GM19467 (cell line): ENCODE measurements around the gene EOLA1.
"Not testable (repeated sequence)": the region's sequence is repeated elsewhere in the genome, so short reads cannot be mapped to it uniquely, and the experiment has no call there.

Experiments used
- ATAC-seq: cut with Tn5 transposase; IDR thresholded peaks from one replicate; pipeline ENCODE4 v1.9.1; 2021; ENCODE audit warnings: mild to moderate bottlenecking, moderate library complexity; ENCODE audit not compliant: unreplicated experiment

Gene EOLA1

GRCh38 chrX:149513825-149514428, 26.9 kb upstream of the EOLA1 start:
- ATAC-seq = no peak

- no peak for ATAC-seq
Measured at GRCh38 chrX:149515954-149516602, 24.7 kb upstream of the EOLA1 start.

- ATAC-seq = no peak
Measured at GRCh38 chrX:149516604-149517003, 24.2 kb upstream of the EOLA1 start.

- no peak for ATAC-seq
Measured at GRCh38 chrX:149517308-149517707, 23.5 kb upstream of the EOLA1 start.

- ATAC-seq = no peak
Measured at GRCh38 chrX:149518236-149518635, 22.6 kb upstream of the EOLA1 start.

GRCh38 chrX:149520636-149521277, 20.1 kb upstream of the EOLA1 start:
- not testable (repeated sequence) for ATAC-seq

GRCh38 chrX:149521438-149521837, 19.4 kb upstream of the EOLA1 start:
- ATAC-seq = no peak

- no peak for ATAC-seq
Measured at GRCh38 chrX:149522916-149523315, 17.9 kb upstream of the EOLA1 start.

- ATAC-seq = peak; percentile 95
Measured at GRCh38 chrX:149525389-149525788, 15.4 kb upstream of the EOLA1 start.

GRCh38 chrX:149525903-149526302, 14.9 kb upstream of the EOLA1 start:
- ATAC-seq = peak; percentile 45

- not testable (repeated sequence) for ATAC-seq
Measured at GRCh38 chrX:149526318-149527033, 14.3 kb upstream of the EOLA1 start.

GRCh38 chrX:149527705-149528104, 13.1 kb upstream of the EOLA1 start:
- peak; percentile 29 for ATAC-seq

GRCh38 chrX:149528381-149528780, 12.4 kb upstream of the EOLA1 start:
- ATAC-seq = no peak

GRCh38 chrX:149531599-149531998, 9.2 kb upstream of the EOLA1 start:
- ATAC-seq = peak; percentile 46

GRCh38 chrX:149532868-149533267, 7.9 kb upstream of the EOLA1 start:
- ATAC-seq = not testable (repeated sequence)

GRCh38 chrX:149533999-149534398, 6.8 kb upstream of the EOLA1 start:
- not testable (repeated sequence) for ATAC-seq

- not testable (repeated sequence) for ATAC-seq
Measured at GRCh38 chrX:149534926-149535602, 5.7 kb upstream of the EOLA1 start.

GRCh38 chrX:149537474-149537873, 3.3 kb upstream of the EOLA1 start:
- ATAC-seq = not testable (repeated sequence)

- peak; percentile 45 for ATAC-seq
Measured at GRCh38 chrX:149539283-149540130, 1.3 kb upstream of the EOLA1 start.

GRCh38 chrX:149540131-149540620, 636 bp upstream of the EOLA1 start:
- ATAC-seq = peak; percentile 17
